AG09309 (cell line): ENCODE data around the gene IMMP2L.
"Not testable (repeated sequence)": the region's sequence is repeated elsewhere in the genome, so short reads cannot be mapped to it uniquely, and the experiment has no call there.

ENCODE experiments used
- DNase-seq: peaks from one replicate; pipeline ENCODE4 v3.0.0-alpha.2; 2010; ENCODE audit warnings: low read depth
- H3K4me3 ChIP-seq: 2 replicates; pipeline ENCODE4 v1.5.1; 2011; ENCODE audit warnings: mild to moderate bottlenecking, low read depth, low read length, moderate library complexity; ENCODE audit not compliant: control insufficient read depth
- TF ChIP-seq, protein P1 (sequence below): IDR thresholded peaks from 2 replicates; pipeline ENCODE4 v1.5.1; 2011; ENCODE audit warnings: mild to moderate bottlenecking, low read depth, low read length, inconsistent platforms; ENCODE audit not compliant: insufficient read depth, control insufficient read depth; ENCODE audit errors: missing control alignments

Gene IMMP2L

DNA sequence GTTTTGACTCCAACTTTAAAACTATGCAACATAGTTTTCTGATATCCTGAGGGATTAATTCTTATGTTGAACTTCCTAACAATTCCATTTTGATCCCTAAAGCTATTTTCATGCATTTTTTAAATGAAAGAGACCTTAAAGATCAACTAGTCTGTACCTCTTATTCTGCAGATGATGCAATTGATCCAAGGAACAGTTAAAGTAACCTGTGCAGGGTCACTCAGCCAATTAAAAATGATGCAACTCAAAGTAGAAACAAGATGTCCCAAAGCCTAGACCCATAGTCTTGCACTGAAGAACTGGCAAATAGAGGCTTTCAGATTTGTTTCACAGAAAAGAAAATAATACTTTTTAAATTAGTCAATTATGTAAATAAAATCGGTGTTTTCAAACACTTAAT lies 86.3 kb downstream of the IMMP2L start:
- H3K4me3 ChIP-seq: no peak overlapping the region
- TF ChIP-seq, protein P1, sequence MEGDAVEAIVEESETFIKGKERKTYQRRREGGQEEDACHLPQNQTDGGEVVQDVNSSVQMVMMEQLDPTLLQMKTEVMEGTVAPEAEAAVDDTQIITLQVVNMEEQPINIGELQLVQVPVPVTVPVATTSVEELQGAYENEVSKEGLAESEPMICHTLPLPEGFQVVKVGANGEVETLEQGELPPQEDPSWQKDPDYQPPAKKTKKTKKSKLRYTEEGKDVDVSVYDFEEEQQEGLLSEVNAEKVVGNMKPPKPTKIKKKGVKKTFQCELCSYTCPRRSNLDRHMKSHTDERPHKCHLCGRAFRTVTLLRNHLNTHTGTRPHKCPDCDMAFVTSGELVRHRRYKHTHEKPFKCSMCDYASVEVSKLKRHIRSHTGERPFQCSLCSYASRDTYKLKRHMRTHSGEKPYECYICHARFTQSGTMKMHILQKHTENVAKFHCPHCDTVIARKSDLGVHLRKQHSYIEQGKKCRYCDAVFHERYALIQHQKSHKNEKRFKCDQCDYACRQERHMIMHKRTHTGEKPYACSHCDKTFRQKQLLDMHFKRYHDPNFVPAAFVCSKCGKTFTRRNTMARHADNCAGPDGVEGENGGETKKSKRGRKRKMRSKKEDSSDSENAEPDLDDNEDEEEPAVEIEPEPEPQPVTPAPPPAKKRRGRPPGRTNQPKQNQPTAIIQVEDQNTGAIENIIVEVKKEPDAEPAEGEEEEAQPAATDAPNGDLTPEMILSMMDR: no peak
- no peak for DNase-seq

DNA sequence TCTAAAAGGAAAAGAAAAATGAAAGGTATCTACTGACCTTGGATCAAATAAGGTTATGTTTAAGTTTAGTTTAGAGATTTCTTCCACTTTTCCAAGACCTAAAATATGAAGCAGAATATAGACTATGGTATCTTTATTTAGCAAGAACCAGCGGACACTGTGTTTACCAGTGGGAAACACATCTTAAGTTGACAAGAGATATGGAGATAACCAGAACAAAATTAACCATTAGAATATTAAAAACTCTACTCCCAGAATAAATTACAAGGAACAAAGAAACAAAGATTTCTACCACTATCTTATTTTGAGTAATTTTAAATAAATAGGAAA lies 86.9 kb downstream of the IMMP2L start:
- TF ChIP-seq, protein P1: no peak
- H3K4me3 ChIP-seq: no peak overlapping the region

DNA sequence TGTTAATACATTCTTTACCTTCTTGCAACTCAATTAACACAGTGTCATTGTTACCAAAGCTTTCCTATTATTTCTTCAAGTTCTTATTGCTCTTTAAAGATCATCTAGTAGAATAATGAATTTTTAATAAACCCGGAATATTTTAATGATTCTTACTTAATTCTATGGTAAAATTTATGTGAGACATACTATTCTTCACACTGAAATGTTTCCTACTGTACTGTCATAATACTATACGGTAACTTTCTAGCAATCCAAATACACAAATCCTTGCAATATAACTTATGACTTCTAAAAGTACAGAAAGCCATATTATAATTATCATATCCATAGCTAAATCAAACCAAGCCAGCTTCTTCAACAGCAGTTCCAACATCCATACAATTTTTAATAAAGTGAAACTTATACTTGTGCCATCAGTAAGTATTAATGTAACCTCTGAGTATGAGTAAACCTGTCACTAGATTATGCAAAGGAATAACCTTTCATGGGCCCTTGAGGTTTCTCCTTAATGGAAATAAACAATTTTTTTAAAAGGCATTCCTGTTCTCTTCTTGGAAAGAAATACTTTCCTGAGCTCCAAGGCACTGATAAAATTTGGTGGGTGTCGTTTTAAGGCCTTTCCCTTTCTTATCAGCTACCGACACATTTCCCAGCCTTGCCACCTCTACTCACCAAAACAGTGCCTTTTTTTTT lies 87.4 kb downstream of the IMMP2L start:
- H3K4me3 ChIP-seq: no peak overlapping the region
- TF ChIP-seq, protein P1: no peak
- no peak for DNase-seq

More for the DNA sequence above, 86.9 kb downstream of the IMMP2L start:
- no peak for DNase-seq

DNA sequence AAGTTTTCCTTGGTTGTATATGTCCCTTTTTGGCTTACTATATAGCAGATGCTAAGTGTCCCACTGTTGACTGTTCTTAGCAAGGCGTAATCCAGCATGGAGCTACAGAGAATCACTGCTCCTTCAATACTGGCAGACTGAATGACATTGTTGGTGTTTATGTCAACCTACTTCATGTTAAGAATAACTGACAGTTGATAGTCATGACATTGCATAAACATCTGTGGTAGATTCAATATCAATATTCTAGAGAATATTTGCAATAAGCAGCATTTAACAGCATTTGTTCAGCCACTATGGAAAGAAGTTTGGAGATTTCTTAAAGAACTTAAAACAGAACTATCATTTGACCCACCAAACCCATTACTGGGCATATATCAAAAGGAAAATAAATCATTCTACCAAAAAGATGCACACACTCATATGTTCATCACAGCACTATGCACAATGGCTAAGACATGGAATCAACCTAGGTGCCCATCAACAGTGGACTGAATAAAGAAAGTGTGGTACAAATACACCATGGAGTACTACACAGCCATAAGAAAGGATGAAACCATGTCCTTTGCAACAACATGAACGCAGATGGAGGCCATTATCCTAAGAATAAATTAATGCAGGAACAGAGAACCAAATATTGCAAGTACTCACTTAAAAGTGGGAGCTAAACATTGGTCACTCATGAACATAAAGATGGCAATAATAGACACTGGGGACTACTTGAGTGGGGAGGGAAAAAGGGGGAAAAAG lies 88.7 kb downstream of the IMMP2L start:
- TF ChIP-seq, protein P1: no peak

DNA sequence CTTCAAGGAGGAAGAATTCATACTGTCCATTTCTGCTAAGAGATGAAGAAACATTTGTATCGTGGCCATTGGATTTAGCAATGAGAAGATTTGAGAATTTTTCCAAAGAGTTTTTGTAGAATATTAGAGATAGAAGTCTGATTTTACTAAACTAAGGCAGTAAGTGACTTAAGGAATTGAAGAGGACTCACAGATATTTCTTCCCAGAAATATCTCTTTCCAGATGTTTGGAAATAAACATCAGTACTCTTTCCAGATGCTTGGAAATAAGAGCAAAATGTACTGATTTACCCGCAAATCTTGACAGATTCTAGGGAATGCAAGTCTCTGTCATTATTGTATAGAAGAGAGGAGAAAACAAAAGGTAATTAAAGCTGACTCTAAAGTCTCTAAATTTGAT lies 91.3 kb downstream of the IMMP2L start:
- no peak for DNase-seq
- H3K4me3 ChIP-seq: no peak overlapping the region
- TF ChIP-seq, protein P1: no peak

More for the DNA sequence above, 88.7 kb downstream of the IMMP2L start:
- no peak for DNase-seq
- no peak overlapping the region for H3K4me3 ChIP-seq

DNA sequence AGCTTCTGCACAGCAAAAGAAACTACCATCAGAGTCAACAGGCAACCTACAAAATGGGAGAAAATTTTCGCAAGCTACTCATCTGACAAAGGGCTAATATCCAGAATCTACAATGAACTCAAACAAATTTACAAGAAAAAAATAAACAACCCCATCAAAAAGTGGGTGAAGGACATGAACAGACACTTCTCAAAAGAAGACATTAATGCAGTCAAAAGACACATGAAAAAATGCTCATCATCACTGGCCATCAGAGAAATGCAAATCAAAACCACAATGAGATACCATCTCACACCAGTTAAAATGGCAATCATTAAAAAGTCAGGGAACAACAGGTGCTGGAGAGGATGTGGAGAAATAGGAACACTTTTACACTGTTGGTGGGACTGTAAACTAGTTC lies 92.4 kb downstream of the IMMP2L start:
- DNase-seq, H3K4me3 ChIP-seq: not testable (repeated sequence)

DNA sequence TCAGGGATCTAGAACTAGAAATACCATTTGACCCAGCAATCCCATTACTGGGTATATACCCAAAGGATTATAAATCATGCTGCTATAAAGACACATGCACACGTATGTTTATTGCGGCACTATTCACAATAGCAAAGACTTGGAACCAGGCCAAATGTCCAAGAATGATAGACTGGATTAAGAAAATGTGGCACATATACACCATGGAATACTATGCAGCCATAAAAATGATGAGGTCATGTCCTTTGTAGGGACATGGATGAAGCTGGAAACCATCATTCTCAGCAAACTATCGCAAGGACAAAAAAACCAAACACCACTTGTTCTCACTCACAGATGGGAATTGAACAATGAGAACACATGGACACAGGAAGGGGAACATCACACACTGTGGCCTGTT lies 96.5 kb downstream of the IMMP2L start:
- DNase-seq, H3K4me3 ChIP-seq: not testable (repeated sequence)
